WTC11 (cell line): ENCODE data around the gene MYH11. TPM values are rescaled to one million over a fixed set of nuclear protein-coding genes. Genes with fewer than 3 reads are reported as not detected.

ENCODE experiments used
- ATAC-seq: fragments of 200-7000 bp; cut with Tn5 transposase; 2 replicates; pipeline ENCODE4 v1.10.0; 2021; ENCODE audit warnings: mild to moderate bottlenecking, moderate library complexity
- CTCF ChIA-PET: fragments of 300-600 bp; sonication (Branson Sonifier 250); formaldehyde crosslinking; loops from one replicate; lab custom pipeline; 2021; ENCODE audit warnings: antibody characterized with exemption; lab: Charles Lee
- POLR2A ChIA-PET: fragments of 350-600 bp; sonication (Branson Sonifier 250); formaldehyde crosslinking; loops from one replicate; lab custom pipeline; 2021; ENCODE audit warnings: antibody characterized with exemption; lab: Charles Lee
- DNase-seq: peaks from one replicate; pipeline ENCODE4 v3.0.0; 2021; ENCODE audit warnings: low spot score
- H3K27ac Mint-ChIP-seq: 2 replicates; pipeline ENCODE4 v1.8.0; 2021; ENCODE audit warnings: mixed read lengths
- H3K27me3 Mint-ChIP-seq: 2 replicates; pipeline ENCODE4 v1.8.0; 2021; ENCODE audit warnings: low read depth, mild to moderate bottlenecking, moderate library complexity, mixed read lengths
- H3K36me3 Mint-ChIP-seq: 2 replicates; pipeline ENCODE4 v1.8.0; 2021; ENCODE audit warnings: mixed read lengths
- H3K4me1 Mint-ChIP-seq: 2 replicates; pipeline ENCODE4 v1.8.0; 2022; ENCODE audit warnings: mixed read lengths
- H3K4me3 Mint-ChIP-seq: 2 replicates; pipeline ENCODE4 v1.8.0; 2021; ENCODE audit warnings: mild to moderate bottlenecking, moderate library complexity, mixed read lengths
- H3K9me3 Mint-ChIP-seq: 2 replicates; pipeline ENCODE4 v1.8.0; 2021; ENCODE audit warnings: mixed read lengths
- ARID4B ChIP-seq: sonication (generic); formaldehyde crosslinking; IDR thresholded peaks from 2 replicates; pipeline ENCODE4 v1.8.0; 2023; ENCODE audit warnings: missing genetic modification reagents, mild to moderate bottlenecking, borderline replicate concordance
- ATF3 ChIP-seq: sonication (generic); formaldehyde crosslinking; conservative IDR thresholded peaks from 2 replicates; pipeline ENCODE4 v1.8.1; 2022; ENCODE audit warnings: mild to moderate bottlenecking, missing genetic modification reagents
- E2F4 ChIP-seq: sonication (generic); formaldehyde crosslinking; IDR thresholded peaks from 2 replicates; pipeline ENCODE4 v1.8.1; 2022; ENCODE audit warnings: low read depth, mild to moderate bottlenecking, moderate library complexity, missing genetic modification reagents, borderline replicate concordance
- FOXK1 ChIP-seq: sonication (generic); formaldehyde crosslinking; IDR thresholded peaks from 2 replicates; pipeline ENCODE4 v1.8.0; 2022; ENCODE audit warnings: mild to moderate bottlenecking, moderate library complexity, missing genetic modification reagents
- IRF1 ChIP-seq: sonication (generic); formaldehyde crosslinking; IDR thresholded peaks from 2 replicates; pipeline ENCODE4 v1.8.0; 2023; ENCODE audit warnings: missing genetic modification reagents
- MYBL2 ChIP-seq: sonication (generic); formaldehyde crosslinking; IDR thresholded peaks from 2 replicates; pipeline ENCODE4 v1.8.1; 2023; ENCODE audit warnings: mild to moderate bottlenecking, moderate library complexity, missing genetic modification reagents
- PRRX2 ChIP-seq: fragments of 250-450 bp; sonication (Bioruptor Pico); IDR thresholded peaks from 2 replicates; pipeline ENCODE4 v1.8.0; 2021; ENCODE audit warnings: mild to moderate bottlenecking
- SOX15 ChIP-seq: fragments of 250-450 bp; sonication (Bioruptor Pico); IDR thresholded peaks from 2 replicates; pipeline ENCODE4 v1.9.0; 2021; ENCODE audit warnings: mild to moderate bottlenecking
- TCF7 ChIP-seq: sonication (generic); formaldehyde crosslinking; IDR thresholded peaks from 2 replicates; pipeline ENCODE4 v1.8.0; 2022; ENCODE audit warnings: mild to moderate bottlenecking, low read depth, missing genetic modification reagents, moderate library complexity
- USF2 ChIP-seq: sonication (generic); formaldehyde crosslinking; IDR thresholded peaks from 2 replicates; pipeline ENCODE4 v1.8.1; 2023; ENCODE audit warnings: mild to moderate bottlenecking, missing genetic modification reagents, moderate library complexity
- ZNF219 ChIP-seq: sonication (generic); formaldehyde crosslinking; IDR thresholded peaks from 2 replicates; pipeline ENCODE4 v1.8.0; 2023; ENCODE audit warnings: missing genetic modification reagents, mild to moderate bottlenecking, borderline replicate concordance
- ZNF396 ChIP-seq: fragments of 250-450 bp; sonication (Bioruptor Pico); IDR thresholded peaks from 2 replicates; pipeline ENCODE4 v1.8.0; 2021; ENCODE audit warnings: mild to moderate bottlenecking, moderate library complexity, borderline replicate concordance
- total RNA-seq: library from RNA; stranded (reverse); gene quantifications from 3 replicates; pipeline ENCODE4 v1.2.3, GENCODE V29; 2021
- TF ChIP-seq, protein P1 (sequence below): sonication (generic); formaldehyde crosslinking; IDR thresholded peaks from 2 replicates; pipeline ENCODE4 v1.8.0; 2022; ENCODE audit warnings: mild to moderate bottlenecking, missing genetic modification reagents
- TF ChIP-seq, protein P2 (sequence below): sonication (generic); formaldehyde crosslinking; IDR thresholded peaks from 2 replicates; pipeline ENCODE4 v1.8.1; 2022; ENCODE audit warnings: mild to moderate bottlenecking, missing genetic modification reagents, moderate library complexity, borderline replicate concordance
- TF ChIP-seq, protein P3 (sequence below): sonication (generic); formaldehyde crosslinking; IDR thresholded peaks from 2 replicates; pipeline ENCODE4 v1.8.1; 2023; ENCODE audit warnings: mild to moderate bottlenecking, missing genetic modification reagents
- TF ChIP-seq, protein P4 (sequence below): sonication (generic); formaldehyde crosslinking; IDR thresholded peaks from 2 replicates; pipeline ENCODE4 v1.8.1; 2022; ENCODE audit warnings: low read depth, missing genetic modification reagents, borderline replicate concordance

MYH11 gene
- total RNA-seq, 1 experiment from 2014 or later = 0.74 TPM

DNA sequence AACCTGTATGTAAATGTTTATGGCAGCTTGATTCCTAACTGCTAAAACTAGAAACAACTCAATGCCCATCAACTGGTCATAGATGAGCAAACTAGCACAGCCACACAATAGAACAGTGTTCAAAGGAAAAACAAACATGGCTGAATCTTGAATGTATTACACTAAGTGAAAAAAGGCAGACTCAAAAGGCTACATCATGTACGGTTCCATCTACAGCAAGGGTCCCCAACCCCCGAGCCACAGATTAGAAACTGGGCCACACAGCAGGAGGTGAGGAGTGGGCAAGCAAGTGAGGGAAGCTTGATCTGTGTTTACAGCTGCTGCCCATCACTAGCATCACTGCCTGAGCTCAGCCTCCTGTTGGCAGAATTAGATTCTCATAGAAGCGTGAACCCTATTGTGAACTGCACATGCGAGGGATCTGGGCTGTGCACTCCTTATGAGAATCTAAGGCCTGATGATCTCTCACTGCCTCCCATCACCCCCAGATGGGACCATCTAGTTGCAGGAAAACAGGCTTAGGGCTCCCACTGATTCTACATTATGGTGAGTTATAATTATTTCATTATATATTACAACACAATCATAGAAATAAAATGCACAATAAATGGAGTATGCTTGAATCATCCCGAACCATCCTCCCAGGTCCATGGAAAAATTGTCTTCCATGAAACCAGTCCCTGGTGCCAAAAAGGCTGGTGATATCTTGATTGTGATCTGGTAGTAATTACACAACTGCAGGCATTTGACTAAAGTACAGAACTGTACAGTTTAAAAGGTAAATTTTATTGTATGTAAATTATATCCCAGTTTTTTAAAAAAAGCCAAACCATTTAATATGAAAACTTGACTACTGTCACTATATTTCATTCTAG lies 23.8 kb upstream of the MYH11 start:
- no peak overlapping the region for H3K27ac Mint-ChIP-seq

GRCh38 chr16:15879255-15879811 lies 22.5 kb upstream of the MYH11 start:
- H3K9me3 Mint-ChIP-seq = no peaks in the 10 kb centered on the region
- H3K4me1 Mint-ChIP-seq = no peaks in the 10 kb centered on the region
- CTCF ChIA-PET = no interaction called here
- no peak for DNase-seq
- no peak for ATAC-seq
- no peaks in the 10 kb centered on the region for H3K27me3 Mint-ChIP-seq
- H3K27ac Mint-ChIP-seq = peak overlapping the region; percentile 64; the same call in 1 of the 2 replicates
- H3K36me3 Mint-ChIP-seq = peaks cover 30% of the 10 kb centered on the region
- no peak overlapping the region for H3K4me3 Mint-ChIP-seq
- POLR2A ChIA-PET = interaction anchor here (1.6 kb wide), 1 partner anchor 9 kb away, joined by 5 read pairs; the partner anchor contains the start of gene CEP20
- TF ChIP-seq TCF7 (CRISPR knock-in tag) (no peak), SOX15 (CRISPR knock-in tag) (no peak), E2F4 (CRISPR knock-in tag) (no peak), ZNF219 (CRISPR knock-in tag) (no peak), ATF3 (CRISPR knock-in tag) (no peak), ZNF396 (CRISPR knock-in tag) (no peak)
- TF ChIP-seq, protein P1, sequence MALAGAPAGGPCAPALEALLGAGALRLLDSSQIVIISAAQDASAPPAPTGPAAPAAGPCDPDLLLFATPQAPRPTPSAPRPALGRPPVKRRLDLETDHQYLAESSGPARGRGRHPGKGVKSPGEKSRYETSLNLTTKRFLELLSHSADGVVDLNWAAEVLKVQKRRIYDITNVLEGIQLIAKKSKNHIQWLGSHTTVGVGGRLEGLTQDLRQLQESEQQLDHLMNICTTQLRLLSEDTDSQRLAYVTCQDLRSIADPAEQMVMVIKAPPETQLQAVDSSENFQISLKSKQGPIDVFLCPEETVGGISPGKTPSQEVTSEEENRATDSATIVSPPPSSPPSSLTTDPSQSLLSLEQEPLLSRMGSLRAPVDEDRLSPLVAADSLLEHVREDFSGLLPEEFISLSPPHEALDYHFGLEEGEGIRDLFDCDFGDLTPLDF (CRISPR knock-in tag) = no peak
- TF ChIP-seq, protein P2, sequence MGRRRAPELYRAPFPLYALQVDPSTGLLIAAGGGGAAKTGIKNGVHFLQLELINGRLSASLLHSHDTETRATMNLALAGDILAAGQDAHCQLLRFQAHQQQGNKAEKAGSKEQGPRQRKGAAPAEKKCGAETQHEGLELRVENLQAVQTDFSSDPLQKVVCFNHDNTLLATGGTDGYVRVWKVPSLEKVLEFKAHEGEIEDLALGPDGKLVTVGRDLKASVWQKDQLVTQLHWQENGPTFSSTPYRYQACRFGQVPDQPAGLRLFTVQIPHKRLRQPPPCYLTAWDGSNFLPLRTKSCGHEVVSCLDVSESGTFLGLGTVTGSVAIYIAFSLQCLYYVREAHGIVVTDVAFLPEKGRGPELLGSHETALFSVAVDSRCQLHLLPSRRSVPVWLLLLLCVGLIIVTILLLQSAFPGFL = no peak
- TF ChIP-seq, protein P3, sequence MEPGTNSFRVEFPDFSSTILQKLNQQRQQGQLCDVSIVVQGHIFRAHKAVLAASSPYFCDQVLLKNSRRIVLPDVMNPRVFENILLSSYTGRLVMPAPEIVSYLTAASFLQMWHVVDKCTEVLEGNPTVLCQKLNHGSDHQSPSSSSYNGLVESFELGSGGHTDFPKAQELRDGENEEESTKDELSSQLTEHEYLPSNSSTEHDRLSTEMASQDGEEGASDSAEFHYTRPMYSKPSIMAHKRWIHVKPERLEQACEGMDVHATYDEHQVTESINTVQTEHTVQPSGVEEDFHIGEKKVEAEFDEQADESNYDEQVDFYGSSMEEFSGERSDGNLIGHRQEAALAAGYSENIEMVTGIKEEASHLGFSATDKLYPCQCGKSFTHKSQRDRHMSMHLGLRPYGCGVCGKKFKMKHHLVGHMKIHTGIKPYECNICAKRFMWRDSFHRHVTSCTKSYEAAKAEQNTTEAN (CRISPR knock-in tag) = no peak

More for the DNA sequence above, 23.8 kb upstream of the MYH11 start:
- no peak for TF ChIP-seq FOXK1 (CRISPR knock-in tag)
- no peak for TF ChIP-seq PRRX2 (CRISPR knock-in tag)
- no peak overlapping the region for H3K4me3 Mint-ChIP-seq
- no peak for DNase-seq
- H3K9me3 Mint-ChIP-seq = no peaks in the 10 kb centered on the region
- peaks cover 30% of the 10 kb centered on the region for H3K36me3 Mint-ChIP-seq
- CTCF ChIA-PET = no interaction called here
- POLR2A ChIA-PET = no interaction called here
- ATAC-seq = no peak
- H3K4me1 Mint-ChIP-seq = no peaks in the 10 kb centered on the region
- H3K27me3 Mint-ChIP-seq = no peaks in the 10 kb centered on the region

DNA sequence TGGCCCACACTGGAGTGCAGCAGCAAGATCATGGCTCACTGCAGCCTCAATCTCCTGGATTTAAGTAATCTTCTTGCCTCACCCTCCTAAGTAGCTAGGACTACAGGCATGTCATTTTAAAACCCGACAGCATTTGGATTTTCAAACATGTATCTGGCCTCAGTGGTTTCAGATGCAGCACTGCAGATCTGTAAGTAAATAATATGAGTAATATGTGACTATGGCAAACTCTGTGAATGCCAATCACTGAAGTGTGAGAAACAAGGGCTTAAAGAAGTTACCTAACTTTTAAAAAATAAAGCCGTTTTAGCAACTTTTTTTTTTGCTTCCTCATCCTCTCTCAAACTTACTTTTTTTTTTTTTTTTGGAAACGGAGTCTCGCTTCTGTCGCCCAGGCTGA lies 19.7 kb upstream of the MYH11 start:
- H3K27me3 Mint-ChIP-seq = no peaks in the 10 kb centered on the region
- H3K4me3 Mint-ChIP-seq = no peak overlapping the region
- no peaks in the 10 kb centered on the region for H3K4me1 Mint-ChIP-seq
- CTCF ChIA-PET = interaction anchor here (1.8 to 3.9 kb wide), 2 partner anchors 12 kb away, joined by 9 to 44 read pairs; partner anchors contain the start of gene CEP20
- DNase-seq (no peak), ATAC-seq (no peak)
- H3K36me3 Mint-ChIP-seq = peaks cover 15% of the 10 kb centered on the region
- H3K27ac Mint-ChIP-seq = no peak overlapping the region
- POLR2A ChIA-PET = interaction anchor here (1.2 kb wide), 1 partner anchor 12 kb away, joined by 3 read pairs; the partner anchor contains the start of gene CEP20
- H3K9me3 Mint-ChIP-seq = no peaks in the 10 kb centered on the region
- TF ChIP-seq, protein P4, sequence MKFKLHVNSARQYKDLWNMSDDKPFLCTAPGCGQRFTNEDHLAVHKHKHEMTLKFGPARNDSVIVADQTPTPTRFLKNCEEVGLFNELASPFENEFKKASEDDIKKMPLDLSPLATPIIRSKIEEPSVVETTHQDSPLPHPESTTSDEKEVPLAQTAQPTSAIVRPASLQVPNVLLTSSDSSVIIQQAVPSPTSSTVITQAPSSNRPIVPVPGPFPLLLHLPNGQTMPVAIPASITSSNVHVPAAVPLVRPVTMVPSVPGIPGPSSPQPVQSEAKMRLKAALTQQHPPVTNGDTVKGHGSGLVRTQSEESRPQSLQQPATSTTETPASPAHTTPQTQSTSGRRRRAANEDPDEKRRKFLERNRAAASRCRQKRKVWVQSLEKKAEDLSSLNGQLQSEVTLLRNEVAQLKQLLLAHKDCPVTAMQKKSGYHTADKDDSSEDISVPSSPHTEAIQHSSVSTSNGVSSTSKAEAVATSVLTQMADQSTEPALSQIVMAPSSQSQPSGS = no peak
- TF ChIP-seq IRF1 (CRISPR knock-in tag) = no peak
- no peak for TF ChIP-seq MYBL2 (CRISPR knock-in tag)
- TF ChIP-seq USF2 (CRISPR knock-in tag) = no peak
- TF ChIP-seq ARID4B (CRISPR knock-in tag) = no peak
